CD4-positive, alpha-beta T cell treated with Interferon gamma for 1 hour (primary cell): ENCODE data around the gene LRWD1.
"Not testable (repeated sequence)": the region's sequence is repeated elsewhere in the genome, so short reads cannot be mapped to it uniquely, and the experiment has no call there.

ENCODE experiments used
- DNase-seq: peaks from one replicate; pipeline ENCODE4 v3.0.0-alpha.2; 2020

LRWD1 gene

GRCh38 chr7:102503141-102503540 is 38.4 kb downstream of the LRWD1 start:
- not testable (repeated sequence) for DNase-seq

- not testable (repeated sequence) for DNase-seq
These were observed 40.8 kb downstream of the LRWD1 start for GRCh38 chr7:102505298-102506185.

GRCh38 chr7:102507410-102508088 is 42.8 kb downstream of the LRWD1 start:
- not testable (repeated sequence) for DNase-seq

- not testable (repeated sequence) for DNase-seq
These were observed 45.8 kb downstream of the LRWD1 start for GRCh38 chr7:102510575-102510974.

GRCh38 chr7:102511860-102512522 is 47.2 kb downstream of the LRWD1 start:
- DNase-seq = not testable (repeated sequence)

- not testable (repeated sequence) for DNase-seq
These were observed 47.9 kb downstream of the LRWD1 start for GRCh38 chr7:102512642-102513221.

- DNase-seq = not testable (repeated sequence)
These were observed 50.3 kb downstream of the LRWD1 start for GRCh38 chr7:102514881-102515721.

GRCh38 chr7:102515889-102516288 is 51.1 kb downstream of the LRWD1 start:
- DNase-seq = not testable (repeated sequence)

GRCh38 chr7:102516951-102517350 is 52.2 kb downstream of the LRWD1 start:
- not testable (repeated sequence) for DNase-seq

GRCh38 chr7:102517550-102518147 is 52.9 kb downstream of the LRWD1 start, which contains the start of gene RASA4B:
Gene RASA4B, minus strand, starts transcription at chr7:102517777. Its CDS starts 67 bp downstream, at chr7:102517710.
- not testable (repeated sequence) for DNase-seq

GRCh38 chr7:102520797-102521196 is 56.0 kb downstream of the LRWD1 start:
- DNase-seq = not testable (repeated sequence)
